HCEC 1CT (cell line): Measurements from ENCODE around the gene LINGO4.
A peak's percentile ranks its signal among the peaks of the same experiment; 100 is the strongest.

Experiments
- DNase-seq: peaks from one replicate; pipeline ENCODE4 v3.0.0-alpha.2; 2017

The LINGO4 gene

DNA sequence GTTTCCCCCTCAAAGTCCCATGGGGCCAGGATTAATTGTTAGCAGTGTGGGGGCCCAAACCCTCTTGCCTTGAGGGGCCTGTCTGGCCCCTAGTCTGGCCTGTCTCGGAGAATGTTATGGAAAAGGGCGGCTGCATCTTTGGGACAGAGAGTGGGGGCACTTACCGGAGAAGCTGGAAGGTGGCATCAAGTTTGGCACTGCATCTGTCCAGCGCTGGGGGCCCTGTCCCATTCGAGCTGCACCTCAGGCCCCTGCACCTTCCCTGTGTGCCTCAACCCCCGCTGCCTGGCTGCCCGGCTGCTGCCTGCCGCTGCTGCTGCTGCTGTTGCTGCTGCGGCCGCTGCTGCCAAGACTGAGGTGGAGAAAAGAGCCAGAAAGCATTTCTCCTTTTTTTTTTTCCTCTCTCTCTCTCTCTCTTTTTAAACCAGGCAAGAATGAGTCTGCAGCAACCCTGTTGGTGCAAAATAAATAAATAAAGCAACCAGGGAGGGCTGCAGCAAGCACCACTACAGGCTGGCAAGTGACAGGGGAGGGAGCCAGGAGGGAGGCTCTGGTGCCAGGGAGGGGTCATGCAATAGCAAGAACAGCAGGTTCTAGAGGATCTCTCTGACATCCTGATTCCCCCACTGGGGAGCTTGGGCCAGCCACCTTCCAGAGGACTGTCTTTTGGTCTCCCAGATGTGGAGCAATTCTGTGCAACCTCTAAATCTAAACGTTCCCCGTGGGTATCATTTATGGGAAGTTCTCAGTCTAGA, at the start of gene LINGO4:
LINGO4 (minus strand) TSS at position 354 of the 755 bp plus-strand sequence. CDS start 2,715 bp downstream, outside the sequence.
- no peak for DNase-seq

GRCh38 chr1:151854658-151855057, 49.4 kb upstream of the LINGO4 start:
- DNase-seq = no peak

GRCh38 chr1:151853411-151853943, 48.3 kb upstream of the LINGO4 start, which contains the start of gene THEM5:
Gene THEM5 (minus strand): TSS chr1:151853712. CDS start chr1:151853565, 147 bp downstream.
- DNase-seq = no peak

GRCh38 chr1:151852733-151853132, 47.5 kb upstream of the LINGO4 start:
- DNase-seq = no peak

GRCh38 chr1:151851886-151852285, 46.7 kb upstream of the LINGO4 start:
- DNase-seq = no peak

DNA sequence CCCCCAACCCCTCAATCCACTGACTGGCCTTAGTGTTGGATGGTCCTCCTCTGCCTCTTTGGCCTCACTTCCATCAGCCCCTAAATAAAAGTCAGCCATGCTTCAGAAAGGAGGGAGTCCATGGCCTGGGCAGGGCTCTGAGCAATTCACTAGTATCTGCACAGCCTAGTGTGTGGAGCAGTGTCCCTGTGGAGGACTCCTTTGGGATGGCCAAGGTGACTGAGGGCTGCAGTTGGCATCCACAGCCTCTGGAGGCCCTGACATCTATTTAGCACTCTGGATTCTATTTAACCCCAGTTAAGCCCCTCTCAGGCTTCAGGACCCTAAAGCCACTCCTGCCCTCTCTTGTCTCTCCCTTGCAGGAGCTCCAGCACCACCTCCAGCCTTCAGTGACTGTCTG, 44.7 kb upstream of the LINGO4 start:
- DNase-seq = no peak

GRCh38 chr1:151849126-151849525, 43.9 kb upstream of the LINGO4 start:
- no peak for DNase-seq

- DNase-seq = no peak
Observed at GRCh38 chr1:151847867-151848596, 42.8 kb upstream of the LINGO4 start.

DNA sequence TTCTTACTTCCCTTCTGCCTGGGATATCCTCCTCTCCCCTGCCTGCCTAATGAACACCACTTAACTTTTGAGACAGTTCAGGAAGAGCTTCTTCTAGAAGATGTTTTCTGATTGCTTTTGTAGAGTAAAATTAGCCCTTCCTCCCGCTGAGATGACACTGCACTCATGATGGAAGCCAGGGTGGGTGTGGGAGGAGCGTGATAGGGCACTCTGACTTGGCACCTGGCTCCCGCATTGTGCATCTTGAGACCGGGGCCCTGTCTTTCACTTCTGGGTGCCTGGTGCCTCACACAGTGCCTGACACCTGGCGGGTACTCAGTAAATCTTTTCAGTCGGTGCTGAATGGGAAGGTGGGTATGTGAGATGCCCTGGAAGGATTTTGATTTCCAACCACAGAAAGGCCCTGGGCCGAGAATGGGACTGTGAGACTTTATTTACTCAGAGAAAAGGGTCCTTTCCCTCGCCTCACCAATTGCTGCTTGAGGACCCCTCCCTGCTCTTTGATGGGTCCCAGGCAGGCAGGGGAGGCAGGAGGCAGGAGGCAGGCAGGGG, 41.5 kb upstream of the LINGO4 start:
- DNase-seq = no peak

DNA sequence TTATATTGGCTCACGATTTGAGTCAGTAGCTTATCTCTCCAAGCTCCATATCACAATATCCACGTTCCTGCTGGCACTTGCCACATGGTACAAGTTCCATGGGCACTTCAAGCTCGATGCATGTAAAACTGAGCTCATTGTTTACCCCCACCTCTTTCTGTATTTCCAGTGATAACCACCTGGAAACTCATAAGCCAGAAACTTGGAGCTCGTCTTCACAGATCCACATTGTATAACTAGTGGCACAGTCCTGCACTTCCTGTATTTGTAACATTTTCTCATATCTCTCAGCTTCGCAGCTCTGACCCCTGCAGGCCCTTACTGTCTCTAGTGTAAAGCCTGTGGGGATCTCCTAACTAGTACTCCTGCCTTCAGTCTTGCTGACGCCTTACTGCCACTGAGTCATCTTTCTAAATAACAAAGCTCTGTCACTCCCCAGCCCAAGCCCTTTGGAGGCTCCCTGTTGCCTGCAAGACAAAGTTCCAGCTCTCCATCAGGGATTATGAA, 40.9 kb upstream of the LINGO4 start:
- peak; percentile 77 for DNase-seq

- DNase-seq = no peak
Observed at GRCh38 chr1:151843398-151843797, 38.2 kb upstream of the LINGO4 start.

DNA sequence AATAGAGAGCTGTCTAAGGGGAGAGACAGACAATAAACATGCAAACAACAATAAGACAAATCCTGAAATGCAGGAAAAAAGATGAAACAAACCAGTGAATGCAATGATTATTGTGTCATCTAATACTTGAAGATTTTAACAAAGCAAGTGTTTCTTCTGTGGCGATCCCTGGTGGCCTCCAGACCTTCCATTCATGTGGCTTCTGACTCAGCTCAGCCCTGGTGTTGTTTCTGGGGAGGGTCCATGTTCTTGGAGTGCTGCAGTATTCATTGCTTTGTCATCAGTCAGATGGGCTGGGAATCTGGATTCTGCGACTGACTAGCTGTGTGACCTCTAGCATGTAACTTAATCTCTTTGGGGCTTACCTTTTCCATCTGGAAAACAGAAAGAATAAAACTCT, 35.9 kb upstream of the LINGO4 start:
- DNase-seq = peak; percentile 86

GRCh38 chr1:151840421-151840820, 35.2 kb upstream of the LINGO4 start:
- DNase-seq = no peak

- DNase-seq = no peak
Observed at GRCh38 chr1:151839457-151840403, 34.5 kb upstream of the LINGO4 start, which contains the start of gene C2CD4D. Gene C2CD4D (minus strand): TSS chr1:151839820. CDS start chr1:151838989, 831 bp downstream.

GRCh38 chr1:151839082-151839412, 33.8 kb upstream of the LINGO4 start:
- DNase-seq = no peak

- no peak for DNase-seq
Observed at GRCh38 chr1:151838222-151839081, 33.2 kb upstream of the LINGO4 start.

DNA sequence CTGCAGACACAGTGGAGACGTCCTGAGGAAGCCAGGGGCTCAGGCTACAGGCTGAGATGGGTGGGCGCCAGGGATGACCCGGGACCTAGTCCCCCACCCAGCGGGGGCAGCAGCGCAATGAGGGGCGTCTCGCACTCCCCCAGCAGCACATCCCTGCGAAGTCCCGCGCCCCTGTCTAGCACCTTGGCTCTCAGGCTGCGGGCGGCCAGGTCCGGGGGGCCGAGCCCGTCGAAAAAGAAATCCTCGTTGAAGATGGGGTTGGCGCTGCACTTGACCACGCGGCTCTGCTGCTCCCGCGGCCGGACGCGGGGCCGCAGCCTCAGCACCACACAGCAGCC, 32.6 kb upstream of the LINGO4 start:
- DNase-seq = no peak

DNA sequence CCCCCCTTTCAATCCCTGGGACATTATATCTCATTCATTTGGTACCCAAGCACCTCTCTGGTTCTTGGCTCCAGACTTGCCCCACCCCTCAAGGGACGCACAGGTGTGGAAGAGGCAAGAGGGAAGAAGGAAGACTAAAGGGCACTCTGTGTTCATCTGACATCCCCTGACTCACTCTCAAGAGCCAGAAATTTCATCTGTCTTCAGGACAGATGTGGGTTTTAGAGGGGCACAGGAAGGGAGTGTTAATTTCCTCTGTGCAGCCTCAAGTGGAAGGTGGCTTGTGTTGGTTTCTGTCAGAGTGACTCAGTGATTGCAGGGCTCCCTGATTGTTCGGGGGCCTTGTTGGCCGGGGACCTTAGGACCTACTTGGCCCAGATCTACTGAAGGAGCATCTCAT, 32.0 kb upstream of the LINGO4 start:
- no peak for DNase-seq

DNA sequence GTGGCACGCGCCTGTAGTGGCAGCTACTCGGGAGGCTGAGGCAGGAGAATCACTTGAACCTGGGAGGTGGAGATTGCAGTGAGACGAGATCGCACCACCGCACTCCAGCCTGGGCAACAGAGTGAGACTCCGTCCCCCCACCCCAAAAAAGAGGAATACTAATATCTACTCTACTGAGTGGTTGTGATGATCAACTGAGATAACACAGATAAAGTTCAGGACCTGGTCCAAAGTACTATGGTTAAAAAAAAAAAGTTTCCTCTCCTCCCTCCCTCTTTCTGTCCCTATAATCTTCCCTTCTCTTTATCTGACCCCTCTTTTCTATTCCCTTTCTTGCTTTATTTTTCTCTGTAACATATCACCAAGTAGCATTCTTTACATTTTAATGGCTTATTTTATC, 30.4 kb upstream of the LINGO4 start:
- DNase-seq = no peak

DNA sequence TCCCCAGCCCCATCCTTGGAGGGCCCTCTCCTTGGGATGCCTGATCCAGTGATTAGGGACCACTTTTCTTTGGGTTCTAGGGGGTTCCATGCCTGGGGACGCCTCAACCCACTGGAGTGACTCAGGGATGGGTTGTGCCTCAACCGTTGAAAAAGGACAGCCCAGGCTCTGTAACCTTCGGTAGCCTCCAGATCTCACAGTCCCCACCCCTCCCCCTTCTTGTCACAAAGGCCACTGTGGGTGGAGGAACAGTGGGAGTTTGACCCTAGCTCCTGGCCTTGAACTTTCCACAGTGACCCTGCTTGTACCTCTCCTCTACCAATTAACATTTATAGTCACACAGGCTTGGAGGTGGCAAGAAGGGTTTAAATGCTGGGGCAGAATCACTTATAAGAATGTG, 29.0 kb upstream of the LINGO4 start:
- DNase-seq = no peak

GRCh38 chr1:151833172-151833900, 28.1 kb upstream of the LINGO4 start:
- no peak for DNase-seq
